ENCODE results near the gene TPM2.

The TPM2 gene

GRCh38 chr9:35712762-35713400 is 23.2 kb upstream of the TPM2 start:
- TF ChIP-seq CTCF (IDR thresholded peaks at IDR 0.05; ENCODE audit: insufficient read depth, low read depth, low read length, missing control alignments): no peak
- H3K4me3 ChIP-seq (ENCODE audit: low read depth, low read length): no peak overlapping the region
- no peak for DNase-seq (ENCODE audit: low read depth)

GRCh38 chr9:35711501-35712428 is 22.0 kb upstream of the TPM2 start:
- no peak for TF ChIP-seq CTCF (IDR thresholded peaks at IDR 0.05; ENCODE audit: insufficient read depth, low read depth, low read length, missing control alignments)
- DNase-seq (ENCODE audit: low read depth): peak; percentile 46
- H3K4me3 ChIP-seq (ENCODE audit: low read depth, low read length): no peak overlapping the region

GRCh38 chr9:35710818-35711500 is 21.2 kb upstream of the TPM2 start:
- TF ChIP-seq CTCF (IDR thresholded peaks at IDR 0.05; ENCODE audit: insufficient read depth, low read depth, low read length, missing control alignments): no peak
- H3K4me3 ChIP-seq (ENCODE audit: low read depth, low read length): no peak overlapping the region
- no peak for DNase-seq (ENCODE audit: low read depth)

- DNase-seq (ENCODE audit: low read depth): no peak
- TF ChIP-seq CTCF (IDR thresholded peaks at IDR 0.05; ENCODE audit: insufficient read depth, low read depth, low read length, missing control alignments): no peak
- H3K4me3 ChIP-seq (ENCODE audit: low read depth, low read length): no peak overlapping the region
Measured at GRCh38 chr9:35708146-35708545, 18.4 kb upstream of the TPM2 start.

- no peak overlapping the region for H3K4me3 ChIP-seq (ENCODE audit: low read depth, low read length)
- no peak for TF ChIP-seq CTCF (IDR thresholded peaks at IDR 0.05; ENCODE audit: insufficient read depth, low read depth, low read length, missing control alignments)
- no peak for DNase-seq (ENCODE audit: low read depth)
Measured at GRCh38 chr9:35706951-35707350, 17.2 kb upstream of the TPM2 start.

GRCh38 chr9:35705836-35706430 is 16.2 kb upstream of the TPM2 start:
- TF ChIP-seq CTCF (IDR thresholded peaks at IDR 0.05; ENCODE audit: insufficient read depth, low read depth, low read length, missing control alignments): no peak
- no peak overlapping the region for H3K4me3 ChIP-seq (ENCODE audit: low read depth, low read length)
- DNase-seq (ENCODE audit: low read depth): no peak

Measured in GM12865 (cell line).